Stimulated activated CD8-positive, alpha-beta memory T cell treated with anti-CD3 and anti-CD28 coated beads, Interleukin-7, amount 100 ng/mL, for 24 hours (primary cell): Measurements from ENCODE around the gene DIDO1.

Source experiments
- DNase-seq: peaks from one replicate; pipeline ENCODE4 v3.0.0-alpha.2; 2020; ENCODE audit warnings: low read depth

The DIDO1 gene

DNA sequence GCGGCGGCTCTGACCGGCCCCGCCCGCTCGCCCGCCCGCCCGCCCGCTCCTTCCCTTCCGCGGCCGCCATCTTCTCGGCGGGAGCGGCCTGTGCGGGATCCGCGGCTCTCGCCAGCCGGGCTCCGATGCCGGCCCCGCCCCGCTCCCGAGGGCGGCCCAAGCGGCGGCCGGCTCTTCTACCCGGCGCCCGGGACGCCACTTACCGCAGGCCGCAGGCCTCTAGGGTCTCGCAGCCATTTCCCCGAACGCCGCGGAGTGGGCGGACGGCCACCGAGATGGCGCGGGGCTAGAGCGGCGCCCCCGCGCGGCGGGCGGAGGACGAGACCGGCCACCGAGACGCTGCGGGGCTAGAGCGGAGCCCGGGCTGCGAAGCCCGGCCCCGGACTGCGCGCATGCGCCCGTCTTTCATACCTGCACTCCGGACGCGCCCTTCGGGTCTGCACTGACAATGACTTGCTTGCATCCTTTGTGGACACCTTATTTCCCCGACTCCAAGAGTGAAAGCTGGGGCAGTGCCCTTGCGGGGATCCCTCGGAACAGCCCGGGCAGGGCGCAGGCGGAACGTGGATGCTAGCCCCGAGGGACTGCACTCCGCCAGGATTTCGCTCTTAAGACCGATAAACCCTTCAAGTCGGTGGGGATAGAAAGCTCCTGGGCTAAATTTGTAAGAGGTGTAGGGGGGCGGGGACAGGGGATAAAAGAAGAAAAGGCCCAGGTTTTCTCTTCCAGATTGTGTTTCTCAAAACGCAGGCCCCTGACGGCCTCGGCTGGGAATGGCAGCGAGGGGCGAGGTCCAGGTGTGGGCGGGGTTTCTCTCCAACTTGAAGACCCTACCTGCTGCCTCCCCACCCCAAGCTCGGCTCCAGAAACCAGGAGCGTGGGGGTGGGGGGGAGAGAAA is at the start of gene DIDO1:
TSS of gene DIDO1 (minus strand) at position 277 of the 899 bp plus-strand sequence.
- peak; percentile 68 for DNase-seq

DNA sequence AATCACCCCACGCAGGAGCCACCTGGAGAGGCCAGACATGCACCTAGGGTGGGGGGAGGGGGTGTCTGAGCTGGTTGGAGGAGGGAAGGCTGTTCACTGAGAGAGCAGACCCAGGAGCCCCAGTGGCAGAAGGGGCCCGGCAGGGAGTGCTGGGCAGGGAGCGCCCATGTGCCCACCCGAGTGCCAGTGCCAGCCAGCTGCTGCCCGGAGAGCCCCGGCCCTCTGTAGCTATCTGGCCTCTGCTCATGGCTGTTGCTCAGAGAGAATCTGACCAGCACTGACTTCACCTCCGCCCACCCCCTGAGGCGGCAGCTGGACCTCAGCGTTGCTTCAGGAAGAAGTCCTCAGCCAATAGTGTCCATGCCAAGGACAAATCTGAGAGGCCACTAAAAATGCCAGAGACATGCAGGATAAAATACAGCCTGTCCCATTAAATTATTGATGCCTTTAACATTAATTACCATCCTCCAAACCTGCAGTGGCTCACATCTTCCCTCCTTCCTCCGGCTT is 49.0 kb upstream of the DIDO1 start:
- DNase-seq, result no peak

DNA sequence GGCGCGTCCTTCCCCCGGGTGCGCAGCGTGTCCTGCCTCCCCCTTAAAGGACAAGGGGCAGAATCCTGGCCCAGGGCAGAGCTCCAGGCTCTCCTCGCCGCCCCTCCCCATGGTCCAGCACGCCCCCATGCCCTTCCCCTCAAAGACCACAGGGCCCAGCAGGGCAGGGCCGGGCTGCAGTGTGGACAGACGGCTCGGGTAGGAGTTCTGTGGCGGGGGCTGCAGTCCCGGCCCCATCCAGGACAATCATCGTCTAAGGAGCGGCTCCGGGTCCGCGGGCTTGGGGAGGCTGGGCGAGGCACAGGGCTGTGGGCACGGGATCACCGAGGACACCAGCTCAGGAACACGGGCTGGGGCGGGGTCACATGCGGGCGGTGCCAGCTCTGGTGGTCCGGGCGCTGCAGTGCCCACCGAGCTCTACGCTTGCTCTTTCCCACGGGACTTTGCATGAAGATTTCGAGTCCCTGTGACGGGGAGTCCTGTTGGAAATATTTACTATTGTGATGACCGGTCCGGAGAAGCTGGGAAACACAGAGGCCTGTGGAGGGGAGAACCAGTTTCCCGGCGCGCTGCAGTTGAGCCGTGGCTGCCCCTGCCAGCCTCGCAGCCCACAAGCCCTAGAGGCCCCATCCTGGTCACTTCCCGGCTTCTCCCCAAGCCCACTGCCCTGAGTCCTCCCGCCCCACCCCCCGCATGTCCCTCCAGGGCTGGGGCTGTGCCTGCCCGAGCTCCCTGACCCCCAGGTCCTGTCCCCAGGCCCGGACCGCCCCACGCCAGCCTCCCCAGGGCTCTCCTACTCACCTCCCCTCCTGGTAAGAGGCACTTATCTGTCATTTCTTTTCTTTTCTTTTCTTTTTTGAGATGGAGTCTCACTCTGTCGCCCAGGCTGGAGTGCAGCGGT is 46.8 kb upstream of the DIDO1 start:
- DNase-seq, result no peak

DNA sequence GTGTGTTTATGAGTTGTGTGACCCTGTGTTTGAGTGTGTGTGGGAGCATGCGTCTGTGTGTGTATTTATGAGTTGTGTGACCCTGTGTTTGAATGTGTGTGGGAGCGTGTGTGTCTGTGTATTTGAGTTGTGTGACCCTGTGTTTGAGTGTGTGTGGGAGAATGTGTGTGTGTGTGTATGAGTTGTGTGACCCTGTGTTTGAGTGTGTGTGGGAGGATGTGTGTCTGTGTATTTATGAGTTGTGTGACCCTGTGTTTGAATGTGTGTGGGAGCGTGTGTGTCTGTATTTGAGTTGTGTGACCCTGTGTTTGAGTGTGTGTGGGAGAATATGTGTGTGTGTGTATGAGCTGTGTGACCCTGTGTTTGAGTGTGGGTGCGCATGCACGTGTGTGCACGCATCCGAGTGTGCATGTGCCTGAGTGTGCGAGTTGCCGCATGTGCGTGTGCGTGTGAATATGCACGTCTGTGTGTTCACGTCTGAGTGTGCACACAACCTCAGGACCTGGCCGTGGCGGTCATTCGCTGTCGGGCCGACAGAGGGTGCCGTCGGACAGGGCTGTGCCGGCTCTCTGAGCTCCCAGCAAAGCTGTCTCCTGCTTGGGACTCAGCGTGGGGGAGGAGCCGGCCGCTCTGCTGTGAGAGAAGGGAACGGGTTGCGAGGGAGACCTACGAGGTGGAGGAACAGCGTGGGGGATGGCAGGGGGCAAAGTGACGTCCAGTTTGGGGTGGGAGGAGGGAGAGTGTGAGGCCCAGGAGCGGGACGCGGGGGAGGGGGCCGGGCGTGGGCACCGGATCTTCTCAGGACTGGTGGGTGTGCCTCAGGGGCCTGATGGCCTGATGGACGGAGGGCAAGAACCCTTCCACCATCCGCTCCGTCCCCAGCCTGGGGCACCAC is 45.9 kb upstream of the DIDO1 start:
- DNase-seq, result peak; percentile 78

DNA sequence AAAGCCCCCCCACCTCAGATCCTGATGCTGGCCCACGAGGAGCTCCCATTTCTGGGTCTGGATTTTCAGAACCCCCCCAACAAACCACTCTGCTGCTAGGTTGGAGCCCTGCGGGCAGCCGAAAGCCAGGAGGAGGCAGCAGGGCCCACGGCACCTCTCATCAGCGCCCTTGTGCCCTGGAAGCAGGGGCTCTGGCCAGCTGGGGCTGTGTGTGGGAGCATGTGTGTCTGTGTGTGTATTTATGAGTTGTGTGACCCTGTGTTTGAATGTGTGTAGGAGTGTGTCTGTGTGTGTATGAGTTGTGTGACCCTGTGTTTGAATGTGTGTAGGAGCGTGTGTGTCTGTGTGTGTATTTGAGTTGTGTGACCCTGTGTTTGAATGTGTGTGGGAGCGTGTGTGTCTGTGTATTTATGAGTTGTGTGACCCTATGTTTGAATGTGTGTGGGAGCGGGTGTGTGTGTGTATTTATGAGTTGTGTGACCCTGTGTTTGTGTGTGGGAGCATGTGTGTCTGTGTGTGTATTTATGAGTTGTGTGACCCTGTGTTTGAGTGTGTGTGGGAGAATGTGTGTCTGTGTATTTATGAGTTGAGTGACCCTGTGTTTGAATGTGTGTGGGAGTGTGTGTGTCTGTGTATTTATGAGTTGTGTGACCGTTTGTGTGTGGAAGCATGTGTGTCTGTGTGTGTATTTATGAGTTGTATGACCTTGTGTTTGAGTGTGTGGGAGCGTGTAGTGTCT is 45.1 kb upstream of the DIDO1 start:
- DNase-seq, result no peak

DNA sequence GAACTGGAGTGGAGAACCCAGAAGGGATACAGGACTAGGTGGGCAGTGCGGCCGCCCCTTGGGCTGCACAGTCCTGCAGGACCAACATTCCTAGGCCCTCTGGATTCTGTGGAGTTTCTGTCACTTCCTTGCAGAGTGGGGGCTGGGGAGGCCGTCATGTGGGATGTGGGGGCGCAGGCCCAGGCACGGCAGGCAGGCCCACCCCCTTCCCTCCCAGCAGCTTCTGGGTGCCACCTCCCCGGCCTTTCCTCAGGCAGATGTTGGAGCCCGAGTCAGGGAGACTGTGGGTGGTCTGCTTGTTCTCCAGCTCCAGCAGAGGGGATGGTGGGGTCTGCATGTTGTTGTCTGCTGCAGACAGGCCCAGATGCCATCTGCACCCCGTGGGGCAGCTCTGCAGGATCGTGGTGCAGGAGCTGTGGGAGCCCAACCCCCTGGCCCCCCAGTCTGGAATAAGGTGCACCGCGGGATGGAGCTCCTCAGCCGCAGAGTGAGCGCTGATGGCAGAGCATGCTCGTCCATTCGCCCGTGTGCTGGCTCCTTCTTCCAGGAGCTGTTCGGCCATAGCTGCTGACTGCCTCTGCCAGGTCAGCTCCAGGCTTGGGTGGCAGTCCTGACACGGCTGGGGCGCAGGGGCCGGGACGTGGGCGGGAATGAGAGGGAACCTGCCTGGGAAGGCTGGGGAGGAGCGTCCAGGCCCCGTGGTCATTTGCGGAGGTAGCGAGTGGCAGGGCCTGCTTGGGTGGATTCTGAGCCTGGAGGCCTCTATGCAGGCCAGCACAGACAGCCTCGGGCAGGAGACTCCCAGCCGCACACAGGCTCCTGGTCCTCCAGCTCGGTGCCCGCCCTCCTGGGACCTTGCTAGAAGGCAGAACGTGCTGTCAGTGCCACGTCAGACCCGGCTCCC is 44.3 kb upstream of the DIDO1 start:
- no peak for DNase-seq

DNA sequence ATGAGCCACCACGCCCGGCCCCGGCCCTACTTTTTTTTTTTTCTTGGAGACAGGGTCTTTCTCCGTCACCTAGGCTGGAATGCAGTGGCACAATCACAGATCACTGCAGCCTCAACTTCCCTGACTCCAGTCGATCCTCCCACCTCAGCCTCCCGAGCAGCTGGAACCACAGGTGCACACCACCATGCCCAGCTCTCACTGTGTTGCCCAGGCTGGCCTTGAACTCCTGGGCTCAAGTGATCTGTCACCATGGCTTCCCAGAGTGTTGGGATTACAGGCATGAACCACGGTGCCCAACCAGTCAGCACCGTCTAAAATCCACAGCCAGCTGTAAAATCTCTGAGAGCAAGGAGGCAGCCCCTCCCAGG is 43.6 kb upstream of the DIDO1 start:
- no peak for DNase-seq

DNA sequence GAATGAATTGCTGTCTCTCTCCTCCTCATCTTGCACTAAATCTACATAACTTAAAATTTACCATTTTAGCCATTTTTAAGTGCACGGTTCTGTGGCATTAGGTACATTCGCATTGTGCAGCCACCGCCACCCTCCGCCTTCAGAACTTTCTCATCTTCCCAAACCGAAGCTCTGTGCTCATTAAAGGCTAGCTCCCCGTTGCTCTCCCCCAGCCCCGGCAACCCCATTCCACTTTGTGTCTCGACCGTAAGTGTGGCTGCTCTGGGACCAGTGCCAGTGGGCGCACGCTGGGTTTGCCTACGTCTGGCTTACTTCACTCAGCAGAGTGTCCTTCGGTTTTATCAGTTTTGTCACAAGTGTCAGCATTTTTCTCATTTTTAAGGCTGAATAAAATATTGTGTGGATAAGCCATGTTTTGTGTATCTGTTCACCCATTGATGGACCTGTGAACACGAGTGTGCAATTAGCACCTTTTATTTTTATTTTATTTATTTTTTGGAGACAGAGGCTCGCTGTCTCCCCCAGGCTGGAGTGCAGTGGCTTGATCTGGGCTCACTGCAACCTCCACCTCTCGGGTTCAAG is 43.0 kb upstream of the DIDO1 start:
- DNase-seq, result no peak

DNA sequence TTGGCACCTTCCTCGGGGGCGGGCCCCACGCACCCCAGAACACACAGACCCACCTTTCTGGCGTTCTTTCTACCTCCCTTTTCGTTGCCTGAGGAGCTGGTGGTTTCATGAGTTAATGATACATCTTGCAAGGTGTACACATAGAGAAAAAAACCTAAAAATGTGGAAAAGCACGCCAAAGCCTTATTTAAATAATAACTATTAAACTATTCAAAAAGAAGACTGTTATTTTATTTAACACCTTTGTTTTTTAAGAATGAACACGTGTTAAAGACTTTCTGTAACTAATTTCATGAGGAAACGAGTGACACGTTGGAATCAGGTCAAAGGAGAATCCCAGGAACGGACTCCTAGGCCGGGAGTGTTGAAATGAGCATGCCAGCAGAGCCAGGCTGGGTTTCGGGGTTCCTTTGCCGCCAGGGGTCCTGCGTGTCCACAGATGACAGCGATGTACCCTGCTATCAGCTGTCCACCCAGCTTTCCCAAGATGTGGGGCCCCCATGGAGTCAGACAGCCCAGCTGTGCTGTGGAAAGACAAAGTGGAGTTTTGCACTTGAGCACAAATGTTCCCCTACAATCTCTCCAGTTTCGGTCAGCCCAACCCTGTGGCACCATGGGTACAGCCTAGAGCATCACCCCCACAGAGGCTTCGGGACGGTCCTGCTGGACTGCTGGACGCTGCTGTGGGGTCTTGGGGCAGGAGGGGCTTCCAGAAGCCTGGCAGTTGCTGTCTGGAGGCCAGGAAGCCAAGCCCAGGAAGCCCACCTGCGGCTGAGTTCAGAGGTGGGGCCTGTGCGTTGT is 42.3 kb upstream of the DIDO1 start:
- DNase-seq, result no peak

DNA sequence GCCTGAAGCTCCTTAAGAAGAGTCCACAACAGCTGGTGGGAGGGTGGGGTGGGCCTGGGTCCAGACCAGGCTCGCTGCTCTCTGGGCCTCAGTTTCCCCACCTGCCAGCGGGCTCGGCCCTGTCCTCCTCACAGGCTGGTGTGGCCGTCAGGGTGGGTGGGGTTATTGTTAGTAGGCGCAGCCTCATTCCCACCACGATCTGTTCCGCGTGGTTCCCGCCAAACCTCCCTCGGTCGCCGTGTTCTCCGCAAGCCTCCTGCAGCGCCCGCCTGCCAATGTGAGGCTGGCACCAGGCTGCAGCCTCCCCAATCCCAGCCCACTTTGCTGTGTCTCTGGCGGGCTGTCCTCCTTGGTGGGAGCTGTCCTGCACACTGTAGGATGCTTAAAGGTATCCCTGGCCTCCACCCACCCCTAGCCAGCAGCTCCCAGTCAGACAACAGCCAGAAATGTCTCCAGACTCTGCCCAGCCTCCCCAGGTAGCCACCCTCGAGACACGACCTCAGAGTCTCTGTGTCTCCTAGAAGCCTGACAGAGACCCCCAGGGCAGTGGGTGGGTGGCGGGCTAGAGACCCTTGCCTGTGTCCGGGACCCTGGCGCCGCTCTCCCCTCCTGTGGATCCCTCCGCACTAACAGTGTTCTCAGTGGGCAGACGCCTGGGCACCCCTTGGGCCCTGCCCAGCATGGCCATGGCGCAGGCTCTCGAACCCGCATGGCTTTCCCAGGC is 41.5 kb upstream of the DIDO1 start:
- no peak for DNase-seq

DNA sequence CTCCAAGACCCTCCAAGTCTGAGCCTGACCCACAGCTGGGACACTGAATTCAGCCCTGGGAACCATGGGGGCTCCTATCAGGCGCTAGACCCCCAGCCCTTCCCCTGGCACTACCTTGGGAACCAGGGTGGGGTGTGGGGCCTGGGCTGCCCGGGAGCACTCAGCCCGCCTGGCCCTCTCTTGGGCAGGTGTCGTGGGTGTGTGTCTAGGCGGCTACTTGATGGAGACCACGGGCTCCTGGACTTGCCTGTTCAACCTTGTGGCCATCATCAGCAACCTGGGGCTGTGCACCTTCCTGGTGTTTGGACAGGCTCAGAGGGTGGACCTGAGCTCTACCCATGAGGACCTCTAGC is 40.8 kb upstream of the DIDO1 start:
- DNase-seq, result no peak

DNA sequence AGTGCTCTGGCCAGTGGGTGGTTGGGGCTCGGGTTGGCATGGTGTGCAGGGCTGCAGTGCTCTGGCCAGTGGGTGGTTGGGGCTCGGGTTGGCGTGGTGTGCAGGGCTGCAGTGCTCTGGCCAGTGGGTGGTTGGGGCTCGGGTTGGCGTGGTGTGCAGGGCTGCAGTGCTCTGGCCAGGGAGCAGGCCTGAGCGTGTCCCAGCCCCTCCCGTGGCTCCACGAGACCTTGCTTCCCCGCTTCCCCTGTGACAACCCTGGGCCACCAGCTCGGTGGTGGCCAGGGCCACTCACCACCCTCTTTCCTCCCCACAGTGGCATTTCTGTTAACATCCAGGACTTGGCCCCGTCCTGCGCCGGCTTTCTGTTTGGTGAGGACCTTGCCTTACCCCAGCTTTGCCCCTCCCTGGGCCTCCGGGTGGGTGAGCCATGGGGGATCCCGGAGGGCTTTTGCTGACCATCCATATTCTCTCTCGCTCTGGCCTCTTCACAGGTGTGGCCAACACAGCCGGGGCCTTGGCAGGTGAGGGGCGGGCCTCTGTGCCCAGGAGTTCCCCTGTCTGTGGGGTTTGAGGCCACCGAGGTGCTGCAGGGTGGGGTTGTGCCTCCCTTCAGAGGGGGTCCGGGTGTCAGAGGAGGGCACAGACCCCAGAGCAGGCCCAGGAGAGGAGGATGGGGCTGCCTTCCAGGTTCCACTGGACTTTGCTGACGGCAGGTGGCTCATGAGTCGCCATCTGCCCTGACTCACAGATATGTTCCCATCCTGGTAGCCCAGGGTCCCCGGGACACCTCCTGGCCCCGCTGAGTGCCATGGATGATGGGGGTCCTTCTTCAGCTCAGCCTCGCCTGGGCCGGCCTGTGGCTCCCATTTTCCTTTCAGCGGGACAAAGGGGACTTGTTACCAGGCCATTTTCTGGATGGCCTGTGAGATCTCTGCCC is 40.2 kb upstream of the DIDO1 start:
- no peak for DNase-seq

DNA sequence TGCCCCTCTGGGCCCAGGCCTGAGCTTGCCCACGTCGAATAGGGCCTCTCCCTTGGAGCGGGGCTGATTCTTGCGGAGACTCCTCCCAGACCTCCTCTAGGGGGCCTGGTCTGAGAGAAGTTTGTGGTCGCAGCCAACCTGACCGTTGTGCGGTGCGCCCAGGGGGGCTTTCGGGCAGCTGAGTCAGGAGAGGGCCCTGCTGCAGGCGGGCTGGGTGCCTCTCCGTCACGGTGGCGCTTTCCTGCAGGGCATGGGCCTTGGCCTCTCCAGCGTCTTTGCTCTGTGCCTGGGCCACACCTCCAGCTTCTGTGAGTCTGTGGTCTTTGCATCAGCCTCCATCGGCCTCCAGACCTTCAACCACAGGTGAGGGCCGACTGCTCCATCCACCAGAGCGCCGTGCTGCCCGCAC is 39.1 kb upstream of the DIDO1 start:
- DNase-seq, result no peak

DNA sequence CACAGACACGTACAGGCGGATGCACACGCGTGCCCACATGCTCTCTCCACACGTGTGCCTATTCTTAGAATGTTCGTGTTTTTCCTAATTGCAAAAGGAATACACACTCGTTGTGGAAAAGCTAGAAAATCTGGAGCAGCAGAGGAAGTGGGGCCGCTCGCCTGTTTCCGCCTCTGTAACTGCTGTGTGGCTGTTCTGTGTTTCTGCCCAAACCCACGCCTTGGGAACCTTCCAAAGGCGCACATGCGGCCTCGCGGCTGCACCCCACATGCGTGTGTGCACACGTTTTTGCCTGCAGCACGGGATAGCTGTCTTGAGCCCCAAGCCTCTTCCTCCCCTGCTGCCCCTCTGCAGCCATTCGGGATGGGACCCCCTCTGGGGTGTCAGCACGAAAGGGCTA is 38.4 kb upstream of the DIDO1 start:
- no peak for DNase-seq

DNA sequence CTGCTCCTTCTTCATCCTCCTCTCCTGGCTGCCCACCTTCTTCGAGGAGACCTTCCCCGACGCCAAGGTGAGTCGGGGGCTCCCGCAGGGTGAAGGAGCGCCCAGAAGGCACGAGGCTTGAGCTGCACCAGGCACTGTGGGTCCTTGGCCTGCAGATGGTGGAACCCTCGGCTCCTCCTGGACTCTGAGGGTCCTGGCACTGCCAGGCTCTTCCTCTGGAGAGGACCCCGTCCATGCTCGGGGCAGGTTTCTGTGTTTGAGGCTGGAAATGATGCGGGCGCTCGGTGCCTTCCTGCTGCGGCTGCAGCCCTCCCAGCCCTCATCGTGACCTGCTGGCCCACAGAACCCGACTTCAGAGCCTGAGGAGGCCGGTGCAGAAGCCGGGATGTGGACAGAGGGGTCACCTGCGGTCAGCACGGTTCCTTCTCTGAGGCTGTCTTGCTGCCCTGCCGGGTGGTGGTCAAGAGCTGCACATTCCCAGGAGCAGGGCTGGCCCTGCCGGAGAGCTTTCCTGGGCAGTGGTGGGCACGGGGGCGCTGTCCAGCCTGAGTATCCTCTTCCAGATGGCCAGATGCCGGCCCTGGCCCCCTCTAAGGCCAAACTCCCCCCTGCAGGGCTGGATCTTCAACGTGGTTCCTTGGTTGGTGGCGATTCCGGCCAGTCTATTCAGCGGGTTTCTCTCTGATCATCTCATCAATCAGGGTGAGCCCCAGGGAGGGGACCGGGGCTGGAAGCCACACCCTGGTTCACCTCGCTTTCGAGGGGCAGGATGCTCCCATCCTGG is 37.5 kb upstream of the DIDO1 start:
- no peak for DNase-seq

DNA sequence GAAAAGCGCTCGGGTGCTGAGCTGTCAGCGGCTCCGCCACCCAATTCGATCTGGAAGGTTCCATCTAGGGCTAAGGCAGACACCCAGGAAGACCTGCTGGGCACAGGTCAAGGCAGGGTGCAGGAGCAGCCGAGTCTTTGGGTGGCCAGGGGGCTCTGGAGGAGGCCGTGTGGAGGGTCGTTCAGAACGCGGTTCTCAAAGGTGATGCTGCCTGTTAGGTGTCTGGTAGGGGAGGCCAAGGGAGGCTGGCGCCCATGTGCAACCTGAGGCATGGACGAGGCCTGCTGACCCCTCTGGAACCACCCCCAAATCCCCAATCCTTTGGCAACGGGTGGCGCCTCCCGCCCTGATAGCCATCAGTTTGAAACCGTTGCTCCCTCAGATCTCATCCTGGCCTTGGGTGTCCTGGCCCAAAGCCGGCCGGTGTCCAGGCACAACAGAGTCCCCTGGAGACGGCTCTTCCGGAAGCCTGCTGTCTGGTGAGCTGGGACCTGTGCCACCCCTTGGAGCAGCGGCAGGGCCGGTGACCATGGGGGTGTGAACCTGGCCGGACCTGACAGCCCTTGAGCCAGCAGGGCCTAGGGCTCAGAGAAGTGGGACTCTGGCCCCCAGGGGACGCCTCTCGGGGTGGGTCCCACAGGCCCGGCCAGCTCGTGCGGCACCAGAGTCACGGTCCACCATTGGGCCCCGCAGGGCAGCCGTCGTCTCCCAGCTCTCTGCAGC is 36.7 kb upstream of the DIDO1 start:
- no peak for DNase-seq
